ENCODE results near the gene PLEK. TPM values are rescaled to one million over a fixed set of nuclear protein-coding genes. Genes with fewer than 3 reads are reported as not detected.
"Not testable (repeated sequence)": the region's sequence is repeated elsewhere in the genome, so short reads cannot be mapped to it uniquely, and the experiment has no call there.

PLEK gene
- total and polyA plus RNA-seq, 12 donors, result 4.5 to 29.4 (median 11.7) TPM

DNA sequence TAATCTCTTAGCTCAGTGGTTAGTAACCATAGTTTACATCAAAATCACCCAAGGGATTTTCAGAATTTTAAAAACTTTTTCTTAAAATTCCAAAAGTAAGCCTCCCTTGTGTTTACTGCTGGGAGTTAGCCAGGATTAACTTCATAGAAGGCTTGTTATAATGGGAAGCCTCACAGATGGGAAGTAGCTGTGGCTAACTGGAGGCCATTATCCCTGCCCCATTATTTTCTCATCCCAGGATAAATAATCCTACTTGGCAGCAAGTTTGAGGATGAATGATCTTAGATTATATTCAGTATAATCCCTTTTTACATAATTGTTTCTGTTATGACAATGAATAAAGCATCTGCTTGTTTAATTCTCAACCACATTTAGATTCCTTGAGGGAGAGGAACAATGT lies 25.5 kb downstream of the PLEK start:
- peaks cover 0 to 3% of the 10 kb centered on the region in 2 donors for H3K36me3 ChIP-seq (replicated peaks in 1 of 2)
- TF ChIP-seq POLR2A (IDR thresholded peaks at IDR 0.05), result no peak
- TF ChIP-seq, protein P1, sequence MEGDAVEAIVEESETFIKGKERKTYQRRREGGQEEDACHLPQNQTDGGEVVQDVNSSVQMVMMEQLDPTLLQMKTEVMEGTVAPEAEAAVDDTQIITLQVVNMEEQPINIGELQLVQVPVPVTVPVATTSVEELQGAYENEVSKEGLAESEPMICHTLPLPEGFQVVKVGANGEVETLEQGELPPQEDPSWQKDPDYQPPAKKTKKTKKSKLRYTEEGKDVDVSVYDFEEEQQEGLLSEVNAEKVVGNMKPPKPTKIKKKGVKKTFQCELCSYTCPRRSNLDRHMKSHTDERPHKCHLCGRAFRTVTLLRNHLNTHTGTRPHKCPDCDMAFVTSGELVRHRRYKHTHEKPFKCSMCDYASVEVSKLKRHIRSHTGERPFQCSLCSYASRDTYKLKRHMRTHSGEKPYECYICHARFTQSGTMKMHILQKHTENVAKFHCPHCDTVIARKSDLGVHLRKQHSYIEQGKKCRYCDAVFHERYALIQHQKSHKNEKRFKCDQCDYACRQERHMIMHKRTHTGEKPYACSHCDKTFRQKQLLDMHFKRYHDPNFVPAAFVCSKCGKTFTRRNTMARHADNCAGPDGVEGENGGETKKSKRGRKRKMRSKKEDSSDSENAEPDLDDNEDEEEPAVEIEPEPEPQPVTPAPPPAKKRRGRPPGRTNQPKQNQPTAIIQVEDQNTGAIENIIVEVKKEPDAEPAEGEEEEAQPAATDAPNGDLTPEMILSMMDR (IDR thresholded peaks at IDR 0.05), result no peak
- no peaks in the 10 kb centered on the region for H3K4me1 ChIP-seq (replicated peaks in 1 of 2)
- no peak for DNase-seq
- H3K27me3 ChIP-seq, result no peaks in the 10 kb centered on the region
- intact Hi-C loops (cut with DNase I), result no loop called here
- H3K9me3 ChIP-seq (replicated peaks in 1 of 3), result no peaks in the 10 kb centered on the region
- no peak overlapping the region for H3K4me3 ChIP-seq
- no peak overlapping the region for H3K27ac ChIP-seq

DNA sequence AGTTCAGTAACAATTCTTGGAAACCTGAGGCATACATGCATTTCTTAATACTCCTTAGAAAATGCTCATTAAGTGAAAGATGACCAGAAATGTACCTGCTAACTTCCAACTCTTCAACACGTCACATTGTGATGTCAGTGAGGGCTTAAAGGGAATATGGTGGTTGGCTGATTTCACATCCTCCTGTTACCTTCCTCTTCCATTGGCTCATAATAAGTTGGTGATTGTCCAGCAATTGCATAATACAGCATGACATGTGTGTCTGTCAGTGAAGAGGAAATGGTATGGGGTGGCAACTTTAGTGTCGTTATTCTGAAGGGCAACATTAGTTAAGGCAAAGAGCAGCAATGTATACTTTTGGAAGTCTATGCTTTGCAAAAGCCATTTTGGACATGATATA lies 26.0 kb downstream of the PLEK start:
- Histone ChIP-seq H3K9me3 (replicated peaks in 1 of 3) (no peaks in the 10 kb centered on the region), H3K36me3 (replicated peaks in 1 of 2) (peaks cover 0 to 4% of the 10 kb centered on the region in 2 donors), H3K4me1 (replicated peaks in 1 of 2) (no peaks in the 10 kb centered on the region), H3K27ac (no peak overlapping the region), H3K4me3 (no peak overlapping the region), H3K27me3 (no peaks in the 10 kb centered on the region)
- intact Hi-C loops (cut with DNase I), result no loop called here
- WGBS, 4 donors, result 57 to 83% (median 69%) methylated on average over 2 of the region's 2 CpGs
- TF ChIP-seq, protein P1 (IDR thresholded peaks at IDR 0.05), result no peak
- no peak for TF ChIP-seq POLR2A (IDR thresholded peaks at IDR 0.05)
- DNase-seq, result no peak

DNA sequence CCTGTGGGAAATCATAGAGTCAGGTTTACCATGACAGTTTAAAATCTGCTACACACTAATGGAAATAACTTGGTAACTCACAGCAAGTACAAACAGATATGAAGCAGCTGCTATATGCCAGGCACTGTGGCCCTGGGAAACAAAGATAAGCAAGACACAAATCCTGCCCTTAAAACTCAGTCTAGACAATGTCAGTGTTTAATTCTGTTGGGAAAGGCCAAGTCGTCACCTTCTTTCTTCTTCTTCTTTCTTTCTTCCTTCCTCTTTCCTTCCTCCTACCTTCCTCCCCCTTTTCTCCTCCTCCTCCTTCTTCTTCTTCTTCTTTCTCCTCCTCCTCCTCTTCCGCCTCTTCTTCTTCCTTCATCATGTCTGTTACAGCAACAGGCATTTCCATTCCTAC lies 26.8 kb downstream of the PLEK start:
- Histone ChIP-seq H3K9me3 (replicated peaks in 1 of 3) (no peaks in the 10 kb centered on the region), H3K27ac (no peak overlapping the region), H3K27me3 (no peaks in the 10 kb centered on the region), H3K4me3 (no peak overlapping the region), H3K36me3 (replicated peaks in 1 of 2) (peaks cover 0 to 4% of the 10 kb centered on the region in 2 donors), H3K4me1 (replicated peaks in 1 of 2) (no peaks in the 10 kb centered on the region)
- TF ChIP-seq POLR2A (IDR thresholded peaks at IDR 0.05), result no peak
- TF ChIP-seq, protein P1 (IDR thresholded peaks at IDR 0.05), result no peak
- intact Hi-C loops (cut with DNase I), result no loop called here
- DNase-seq, result no peak
- 66 to 72% (median 71%) methylated on average over 2 of the region's 2 CpGs for WGBS, 4 donors

DNA sequence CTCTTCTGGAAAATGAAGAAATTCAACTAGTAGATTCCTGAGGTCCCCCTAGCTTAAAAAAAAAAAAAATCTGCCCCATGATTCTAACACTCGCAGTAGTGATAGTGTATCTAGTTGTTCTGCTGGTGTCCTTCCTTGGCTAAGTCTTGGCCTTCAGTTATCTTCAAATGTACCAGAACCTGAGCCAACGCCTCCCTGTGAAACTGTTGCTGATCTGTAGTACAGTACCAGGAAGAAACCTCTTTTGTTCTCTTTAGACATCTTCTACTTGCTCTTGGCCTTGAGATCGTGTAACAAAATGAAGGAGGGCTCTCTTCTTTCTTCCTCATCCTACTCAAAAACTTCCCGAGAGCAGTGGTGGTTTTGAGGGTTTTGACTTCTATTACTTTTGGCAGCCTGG lies 31.0 kb downstream of the PLEK start:
- no peaks in the 10 kb centered on the region for H3K4me1 ChIP-seq (replicated peaks in 1 of 2)
- H3K27ac ChIP-seq, result no peak overlapping the region
- peaks cover 0 to 4% of the 10 kb centered on the region in 2 donors for H3K36me3 ChIP-seq (replicated peaks in 1 of 2)
- no peak for DNase-seq
- WGBS, 4 donors, result 81 to 89% (median 83%) methylated on average over 4 of the region's 4 CpGs
- intact Hi-C loops (cut with DNase I), result no loop called here
- H3K9me3 ChIP-seq (replicated peaks in 1 of 3), result no peaks in the 10 kb centered on the region
- no peak for TF ChIP-seq POLR2A (IDR thresholded peaks at IDR 0.05)
- TF ChIP-seq, protein P1 (IDR thresholded peaks at IDR 0.05), result no peak
- no peak overlapping the region for H3K4me3 ChIP-seq
- no peaks in the 10 kb centered on the region for H3K27me3 ChIP-seq

DNA sequence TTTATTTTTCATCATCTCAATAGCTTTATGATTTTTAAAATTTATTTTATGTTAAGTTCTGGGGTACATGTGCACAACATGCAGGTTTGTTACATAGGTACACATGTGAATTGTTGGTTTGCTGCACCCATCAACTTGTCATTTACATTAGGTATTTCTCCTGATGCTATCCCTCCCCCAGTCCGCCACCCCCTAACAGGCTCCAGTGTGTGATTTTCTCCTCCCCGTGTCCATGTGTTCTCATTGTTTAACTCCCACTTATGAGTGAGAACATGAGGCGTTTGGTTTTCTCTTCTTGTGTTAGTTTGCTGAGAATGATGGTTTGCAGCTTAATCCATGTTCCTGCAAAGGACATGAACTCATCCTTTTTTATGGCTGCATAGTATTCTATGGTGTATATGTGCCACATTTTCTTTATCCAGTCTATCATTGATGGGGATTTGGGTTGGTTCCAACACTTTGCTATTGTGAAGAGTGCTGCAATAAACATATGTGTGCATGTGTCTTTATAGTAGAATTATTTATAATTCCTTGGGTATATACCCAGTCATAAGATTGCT lies 32.7 kb downstream of the PLEK start:
- 88 to 92% (median 90%) methylated on average over 3 of the region's 3 CpGs for WGBS, 4 donors
- intact Hi-C loops (cut with DNase I); DNase-seq; H3K27me3 ChIP-seq; H3K9me3 ChIP-seq (replicated peaks in 1 of 3); H3K36me3 ChIP-seq (replicated peaks in 1 of 2); H3K4me3 ChIP-seq; H3K27ac ChIP-seq; H3K4me1 ChIP-seq (replicated peaks in 1 of 2): not testable (repeated sequence)

Data from adrenal gland (tissue), 12 donors.